ENCODE results near the gene RAD51AP2.

The RAD51AP2 gene

DNA sequence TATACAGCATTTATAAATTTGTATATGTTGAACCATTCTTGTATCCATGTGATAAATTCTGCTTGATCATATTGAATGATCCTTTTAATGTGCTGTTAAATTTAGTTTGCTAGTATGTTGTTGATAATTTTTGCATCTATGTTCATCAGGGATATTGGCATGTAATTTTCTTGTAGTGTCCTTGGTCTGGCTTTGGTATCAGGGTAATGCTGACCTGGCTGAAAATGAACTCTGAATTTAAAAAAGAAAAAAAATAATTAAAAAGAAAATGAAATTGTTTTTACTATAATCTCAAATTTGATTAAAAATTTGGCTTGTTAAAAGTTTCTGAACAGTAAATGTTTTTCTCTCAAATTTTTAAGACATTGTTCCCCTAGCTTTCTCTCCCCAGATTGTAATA lies 46.3 kb downstream of the RAD51AP2 start:
- Histone ChIP-seq H3K27me3 (ENCODE audit: insufficient read depth, low read length) (no peaks in the 10 kb centered on the region), H3K79me2 (ENCODE audit: insufficient read depth, low read length) (no peaks in the 10 kb centered on the region), H3K36me3 (ENCODE audit: insufficient read depth, low read length) (no peaks in the 10 kb centered on the region), H3K4me2 (ENCODE audit: low read length) (no peak overlapping the region), H3K4me1 (ENCODE audit: insufficient read depth, low read length, severe bottlenecking) (no peaks in the 10 kb centered on the region), H3K27ac (ENCODE audit: low read depth, low read length, poor library complexity, severe bottlenecking) (no peak overlapping the region), H3K9ac (ENCODE audit: low read length) (no peak overlapping the region), H4K20me1 (ENCODE audit: insufficient read depth, low read length) (no peaks in the 10 kb centered on the region), H2AFZ (ENCODE audit: low read length) (no peak overlapping the region), H3F3A (ENCODE audit: insufficient read depth, low read length) (no peaks in the 10 kb centered on the region), H3K9me2 (ENCODE audit: low read depth, low read length) (no peaks in the 10 kb centered on the region), H3K9me3 (ENCODE audit: low read length) (peaks cover 11% of the 10 kb centered on the region), H3K4me3 (ENCODE audit: low read depth, low read length, poor library complexity, severe bottlenecking) (no peak overlapping the region)
- TF ChIP-seq, protein P1, sequence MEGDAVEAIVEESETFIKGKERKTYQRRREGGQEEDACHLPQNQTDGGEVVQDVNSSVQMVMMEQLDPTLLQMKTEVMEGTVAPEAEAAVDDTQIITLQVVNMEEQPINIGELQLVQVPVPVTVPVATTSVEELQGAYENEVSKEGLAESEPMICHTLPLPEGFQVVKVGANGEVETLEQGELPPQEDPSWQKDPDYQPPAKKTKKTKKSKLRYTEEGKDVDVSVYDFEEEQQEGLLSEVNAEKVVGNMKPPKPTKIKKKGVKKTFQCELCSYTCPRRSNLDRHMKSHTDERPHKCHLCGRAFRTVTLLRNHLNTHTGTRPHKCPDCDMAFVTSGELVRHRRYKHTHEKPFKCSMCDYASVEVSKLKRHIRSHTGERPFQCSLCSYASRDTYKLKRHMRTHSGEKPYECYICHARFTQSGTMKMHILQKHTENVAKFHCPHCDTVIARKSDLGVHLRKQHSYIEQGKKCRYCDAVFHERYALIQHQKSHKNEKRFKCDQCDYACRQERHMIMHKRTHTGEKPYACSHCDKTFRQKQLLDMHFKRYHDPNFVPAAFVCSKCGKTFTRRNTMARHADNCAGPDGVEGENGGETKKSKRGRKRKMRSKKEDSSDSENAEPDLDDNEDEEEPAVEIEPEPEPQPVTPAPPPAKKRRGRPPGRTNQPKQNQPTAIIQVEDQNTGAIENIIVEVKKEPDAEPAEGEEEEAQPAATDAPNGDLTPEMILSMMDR (IDR thresholded peaks at IDR 0.05; ENCODE audit: low read length): no peak
- TF ChIP-seq EZH2 (IDR thresholded peaks at IDR 0.05; ENCODE audit: borderline replicate concordance, low read length): no peak

GRCh38 chr2:17470855-17471641 lies 47.2 kb downstream of the RAD51AP2 start:
- Histone ChIP-seq H3K27me3 (ENCODE audit: insufficient read depth, low read length) (no peaks in the 10 kb centered on the region), H3K9me2 (ENCODE audit: low read depth, low read length) (no peaks in the 10 kb centered on the region), H3F3A (ENCODE audit: insufficient read depth, low read length) (no peaks in the 10 kb centered on the region), H3K36me3 (ENCODE audit: insufficient read depth, low read length) (no peaks in the 10 kb centered on the region), H3K4me3 (ENCODE audit: low read depth, low read length, poor library complexity, severe bottlenecking) (no peak overlapping the region), H4K20me1 (ENCODE audit: insufficient read depth, low read length) (no peaks in the 10 kb centered on the region), H3K9me3 (ENCODE audit: low read length) (peaks cover 11% of the 10 kb centered on the region), H3K9ac (ENCODE audit: low read length) (no peak overlapping the region), H3K4me1 (ENCODE audit: insufficient read depth, low read length, severe bottlenecking) (no peaks in the 10 kb centered on the region), H3K79me2 (ENCODE audit: insufficient read depth, low read length) (no peaks in the 10 kb centered on the region), H3K27ac (ENCODE audit: low read depth, low read length, poor library complexity, severe bottlenecking) (no peak overlapping the region), H2AFZ (ENCODE audit: low read length) (no peak overlapping the region), H3K4me2 (ENCODE audit: low read length) (no peak overlapping the region)
- TF ChIP-seq EZH2 (IDR thresholded peaks at IDR 0.05; ENCODE audit: borderline replicate concordance, low read length): no peak
- TF ChIP-seq, protein P1 (IDR thresholded peaks at IDR 0.05; ENCODE audit: low read length): peak; percentile 65

GRCh38 chr2:17461087-17461475 lies 57.2 kb downstream of the RAD51AP2 start:
- Histone ChIP-seq H3K79me2 (ENCODE audit: insufficient read depth, low read length) (no peaks in the 10 kb centered on the region), H3K36me3 (ENCODE audit: insufficient read depth, low read length) (no peaks in the 10 kb centered on the region), H3K4me1 (ENCODE audit: insufficient read depth, low read length, severe bottlenecking) (no peaks in the 10 kb centered on the region), H3K27me3 (ENCODE audit: insufficient read depth, low read length) (no peaks in the 10 kb centered on the region), H3F3A (ENCODE audit: insufficient read depth, low read length) (no peaks in the 10 kb centered on the region), H3K4me3 (ENCODE audit: low read depth, low read length, poor library complexity, severe bottlenecking) (no peak overlapping the region), H3K4me2 (ENCODE audit: low read length) (no peak overlapping the region), H3K27ac (ENCODE audit: low read depth, low read length, poor library complexity, severe bottlenecking) (no peak overlapping the region), H3K9me3 (ENCODE audit: low read length) (no peaks in the 10 kb centered on the region), H2AFZ (ENCODE audit: low read length) (no peak overlapping the region), H3K9ac (ENCODE audit: low read length) (no peak overlapping the region), H3K9me2 (ENCODE audit: low read depth, low read length) (no peaks in the 10 kb centered on the region), H4K20me1 (ENCODE audit: insufficient read depth, low read length) (no peaks in the 10 kb centered on the region)
- TF ChIP-seq, protein P1 (IDR thresholded peaks at IDR 0.05; ENCODE audit: low read length): no peak
- TF ChIP-seq EZH2 (IDR thresholded peaks at IDR 0.05; ENCODE audit: borderline replicate concordance, low read length): no peak
